ENCODE measurements around the gene ESPNL.

Gene ESPNL

DNA sequence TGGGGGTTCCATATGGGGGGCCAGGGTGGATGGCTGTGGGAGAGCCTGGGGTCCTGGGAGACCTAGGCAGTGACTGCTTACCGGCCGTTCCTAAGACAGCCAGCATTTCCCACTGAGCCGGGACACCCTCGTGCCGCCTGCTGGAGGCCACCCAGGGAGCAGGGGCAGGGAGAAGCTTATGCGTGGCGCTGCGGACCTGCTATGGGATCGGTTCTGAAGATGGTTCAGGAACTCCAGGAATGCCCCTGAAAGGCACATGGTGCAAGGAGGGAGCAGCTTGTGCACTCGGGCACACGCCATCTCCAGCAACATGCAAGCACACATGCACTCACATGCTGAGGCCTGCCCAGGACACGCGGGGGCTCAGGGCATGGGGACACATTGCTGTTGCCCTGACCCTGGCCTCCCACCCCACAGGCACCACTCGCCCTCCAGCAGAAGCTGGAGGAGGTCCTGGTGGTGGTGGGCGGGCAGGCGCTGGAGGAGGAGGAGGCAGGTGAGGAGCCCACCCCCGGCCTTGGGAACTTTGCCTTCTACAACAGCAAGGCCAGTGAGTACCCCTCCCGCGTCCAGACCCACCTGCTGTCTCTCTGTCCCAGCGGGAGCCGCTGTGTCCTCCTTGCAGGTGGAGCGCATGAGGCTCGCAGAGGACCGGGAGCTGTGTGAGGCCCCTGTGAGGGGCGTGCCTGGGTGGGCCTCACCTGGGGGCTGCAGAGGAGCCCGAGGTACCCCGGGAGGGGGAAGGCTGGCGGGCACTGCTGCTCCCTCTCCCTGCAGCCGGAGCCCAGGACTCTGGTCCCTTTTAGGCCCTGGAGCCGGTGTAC, 42.5 kb downstream of the ESPNL start:
- H3K4ac ChIP-seq (ENCODE audit: low read depth, low read length) = no peak overlapping the region
- no peaks in the 10 kb centered on the region for H3K79me2 ChIP-seq (ENCODE audit: control insufficient read depth, insufficient read depth, low read length, poor library complexity)
- no peaks in the 10 kb centered on the region for H3K79me1 ChIP-seq (ENCODE audit: low read length)
- H3K9ac ChIP-seq (ENCODE audit: low read length) = no peak overlapping the region
- no peak overlapping the region for H2AFZ ChIP-seq (ENCODE audit: insufficient read depth, low read length, poor library complexity)
- peaks cover 14% of the 10 kb centered on the region in 2 experiments for H3K4me1 ChIP-seq (ENCODE audit: control insufficient read depth in 1 of 2, insufficient read depth in 2 of 2, low read length in 2 of 2)
- H3K4me2 ChIP-seq (ENCODE audit: low read length) = no peak overlapping the region
- H4K8ac ChIP-seq (ENCODE audit: low read depth, low read length) = no peak overlapping the region
- no peak overlapping the region for H2BK12ac ChIP-seq (ENCODE audit: low read length)
- H4K12ac ChIP-seq (ENCODE audit: low read depth, low read length) = no peak overlapping the region
- H3K14ac ChIP-seq (ENCODE audit: low read length) = no peak overlapping the region
- no peak overlapping the region for H3K4me3 ChIP-seq (ENCODE audit: low read depth, low read length)
- H2BK120ac ChIP-seq (ENCODE audit: insufficient read depth, low read length, poor library complexity) = no peak overlapping the region
- H3K18ac ChIP-seq (ENCODE audit: low read length) = no peak overlapping the region
- no peak overlapping the region for H3K23ac ChIP-seq (ENCODE audit: low read length)
- no peaks in the 10 kb centered on the region for H3K27me3 ChIP-seq (ENCODE audit: insufficient read depth, low read length)
- no peak overlapping the region for H3K27ac ChIP-seq (ENCODE audit: low read depth, low read length)
- H3K36me3 ChIP-seq (ENCODE audit: control insufficient read depth in 1 of 2, insufficient read depth in 2 of 2, low read length in 2 of 2) = no peaks in the 10 kb centered on the region
- no peaks in the 10 kb centered on the region for H3K9me3 ChIP-seq (ENCODE audit: insufficient read depth, low read depth, low read length)
- DNase-seq = no peak
- no peak overlapping the region for H2BK5ac ChIP-seq (ENCODE audit: low read depth, low read length, poor library complexity)
- H2AK5ac ChIP-seq (ENCODE audit: low read length) = no peak overlapping the region
- no peak overlapping the region for H4K91ac ChIP-seq (ENCODE audit: low read depth, low read length)
- no CpG with 5 or more reads among the region's 30 CpGs for WGBS (ENCODE audit: extremely low coverage, insufficient coverage, insufficient read length)

DNA sequence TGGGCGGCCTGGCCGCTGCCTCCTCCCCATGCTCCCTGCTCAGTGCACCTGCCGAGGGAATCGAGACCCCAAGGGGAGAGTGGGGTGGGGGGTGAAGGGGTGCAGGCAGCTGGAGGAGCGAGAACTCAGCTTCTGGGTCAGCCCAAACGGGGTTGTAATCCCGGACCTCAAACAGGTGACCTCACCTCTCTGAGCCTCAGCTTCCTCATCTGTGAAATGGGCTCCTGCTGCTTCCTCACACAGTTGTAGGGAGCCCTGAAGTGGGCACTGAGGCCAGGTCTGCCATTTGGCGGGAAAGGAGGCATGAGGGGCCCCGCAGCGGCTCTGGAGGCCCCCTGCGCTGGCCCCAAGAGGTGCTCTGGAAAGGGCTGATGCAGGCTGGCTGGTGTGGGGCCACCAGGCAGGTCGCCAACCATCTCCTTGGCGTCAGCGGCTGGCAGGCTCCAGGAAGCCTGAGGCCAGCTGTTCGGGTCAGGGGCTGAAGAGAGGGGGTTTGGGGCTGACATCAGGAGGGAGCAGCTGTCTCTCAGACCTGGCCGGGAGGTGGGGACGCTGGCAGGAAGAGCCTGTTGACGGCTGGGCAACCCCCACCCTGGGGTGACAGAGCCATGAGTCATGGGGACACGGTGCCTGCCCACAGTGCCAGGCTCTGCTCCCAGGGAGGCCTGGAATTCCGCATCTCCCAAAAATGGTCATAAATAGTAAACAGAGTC, 43.3 kb downstream of the ESPNL start:
- Histone ChIP-seq H3K36me3 (ENCODE audit: control insufficient read depth in 1 of 2, insufficient read depth in 2 of 2, low read length in 2 of 2) (no peaks in the 10 kb centered on the region), H2BK5ac (ENCODE audit: low read depth, low read length, poor library complexity) (no peak overlapping the region), H3K79me2 (ENCODE audit: control insufficient read depth, insufficient read depth, low read length, poor library complexity) (no peaks in the 10 kb centered on the region), H3K4me3 (ENCODE audit: low read depth, low read length) (no peak overlapping the region), H4K12ac (ENCODE audit: low read depth, low read length) (no peak overlapping the region), H3K9ac (ENCODE audit: low read length) (no peak overlapping the region), H3K14ac (ENCODE audit: low read length) (no peak overlapping the region), H2AFZ (ENCODE audit: insufficient read depth, low read length, poor library complexity) (no peak overlapping the region), H3K18ac (ENCODE audit: low read length) (no peak overlapping the region), H3K9me3 (ENCODE audit: insufficient read depth, low read depth, low read length) (no peaks in the 10 kb centered on the region), H3K27ac (ENCODE audit: low read depth, low read length) (no peak overlapping the region), H3K4me2 (ENCODE audit: low read length) (no peak overlapping the region), H4K91ac (ENCODE audit: low read depth, low read length) (no peak overlapping the region), H2AK5ac (ENCODE audit: low read length) (no peak overlapping the region), H2BK12ac (ENCODE audit: low read length) (no peak overlapping the region), H2BK120ac (ENCODE audit: insufficient read depth, low read length, poor library complexity) (no peak overlapping the region), H3K4ac (ENCODE audit: low read depth, low read length) (no peak overlapping the region), H3K79me1 (ENCODE audit: low read length) (no peaks in the 10 kb centered on the region), H3K23ac (ENCODE audit: low read length) (no peak overlapping the region), H4K8ac (ENCODE audit: low read depth, low read length) (no peak overlapping the region), H3K4me1 (ENCODE audit: control insufficient read depth in 1 of 2, insufficient read depth in 2 of 2, low read length in 2 of 2) (peaks cover 10 to 11% of the 10 kb centered on the region in 2 experiments), H3K27me3 (ENCODE audit: insufficient read depth, low read length) (no peaks in the 10 kb centered on the region)
- DNase-seq = no peak
- no CpG with 5 or more reads among the region's 20 CpGs for WGBS (ENCODE audit: extremely low coverage, insufficient coverage, insufficient read length)

DNA sequence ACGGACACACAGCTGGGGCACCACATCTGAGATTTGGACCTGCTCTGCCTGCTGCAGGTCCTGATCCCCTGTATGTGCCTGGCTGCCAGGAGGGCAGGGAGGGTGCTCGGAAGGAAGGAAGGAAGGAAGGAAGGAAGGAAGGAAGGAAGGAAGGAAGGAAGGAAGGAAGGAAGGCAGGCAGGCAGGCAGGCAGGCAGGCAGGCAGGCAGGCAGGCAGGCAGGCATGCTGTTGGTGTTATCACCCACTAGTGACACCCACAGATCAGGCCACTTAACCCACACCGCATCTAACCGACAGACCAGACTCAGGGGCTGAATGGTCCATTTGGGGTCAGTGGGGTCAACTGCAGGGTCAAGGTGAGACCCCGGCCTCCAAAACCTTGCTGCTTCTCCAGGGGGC, 44.1 kb downstream of the ESPNL start:
- Histone ChIP-seq H2AFZ (ENCODE audit: insufficient read depth, low read length, poor library complexity) (no peak overlapping the region), H3K4me2 (ENCODE audit: low read length) (no peak overlapping the region), H2BK5ac (ENCODE audit: low read depth, low read length, poor library complexity) (no peak overlapping the region), H3K9ac (ENCODE audit: low read length) (no peak overlapping the region), H4K91ac (ENCODE audit: low read depth, low read length) (no peak overlapping the region), H4K8ac (ENCODE audit: low read depth, low read length) (no peak overlapping the region), H3K4me3 (ENCODE audit: low read depth, low read length) (no peak overlapping the region), H2BK12ac (ENCODE audit: low read length) (no peak overlapping the region), H3K27ac (ENCODE audit: low read depth, low read length) (no peak overlapping the region), H3K36me3 (ENCODE audit: control insufficient read depth in 1 of 2, insufficient read depth in 2 of 2, low read length in 2 of 2) (no peaks in the 10 kb centered on the region), H3K4ac (ENCODE audit: low read depth, low read length) (no peak overlapping the region), H3K79me2 (ENCODE audit: control insufficient read depth, insufficient read depth, low read length, poor library complexity) (no peaks in the 10 kb centered on the region), H3K14ac (ENCODE audit: low read length) (no peak overlapping the region), H3K27me3 (ENCODE audit: insufficient read depth, low read length) (no peaks in the 10 kb centered on the region), H3K4me1 (ENCODE audit: control insufficient read depth in 1 of 2, insufficient read depth in 2 of 2, low read length in 2 of 2) (peaks cover under 1 to 3% of the 10 kb centered on the region in 2 experiments), H3K18ac (ENCODE audit: low read length) (no peak overlapping the region), H2AK5ac (ENCODE audit: low read length) (no peak overlapping the region), H3K79me1 (ENCODE audit: low read length) (no peaks in the 10 kb centered on the region), H3K9me3 (ENCODE audit: insufficient read depth, low read depth, low read length) (no peaks in the 10 kb centered on the region), H3K23ac (ENCODE audit: low read length) (no peak overlapping the region), H2BK120ac (ENCODE audit: insufficient read depth, low read length, poor library complexity) (no peak overlapping the region), H4K12ac (ENCODE audit: low read depth, low read length) (no peak overlapping the region)
- no CpG with 5 or more reads among the region's 5 CpGs for WGBS (ENCODE audit: extremely low coverage, insufficient coverage, insufficient read length)
- DNase-seq = no peak

DNA sequence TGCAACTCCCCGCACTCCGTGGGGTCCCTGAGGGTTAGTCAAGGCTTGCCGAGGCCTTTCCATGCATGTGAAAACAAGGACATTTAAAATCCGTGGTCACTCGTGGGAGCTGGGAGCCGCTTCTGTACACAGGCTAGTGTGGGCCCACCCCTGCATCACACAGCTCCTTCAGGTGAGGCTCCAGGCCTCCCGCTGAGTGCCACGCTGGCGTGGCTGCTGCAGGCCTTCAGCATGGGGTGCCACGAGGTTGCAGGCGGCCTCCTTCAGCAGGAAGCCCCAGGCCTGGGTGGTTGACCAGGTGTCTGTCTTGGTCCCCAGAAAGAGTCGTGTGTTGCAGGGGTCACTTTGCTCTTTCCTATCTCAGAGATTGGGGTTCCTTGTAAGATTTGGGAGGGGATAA, 44.9 kb downstream of the ESPNL start:
- Histone ChIP-seq H3K9me3 (ENCODE audit: insufficient read depth, low read depth, low read length) (no peaks in the 10 kb centered on the region), H3K27ac (ENCODE audit: low read depth, low read length) (no peak overlapping the region), H2BK12ac (ENCODE audit: low read length) (no peak overlapping the region), H3K14ac (ENCODE audit: low read length) (no peak overlapping the region), H2AK5ac (ENCODE audit: low read length) (no peak overlapping the region), H3K79me1 (ENCODE audit: low read length) (no peaks in the 10 kb centered on the region), H4K12ac (ENCODE audit: low read depth, low read length) (no peak overlapping the region), H4K8ac (ENCODE audit: low read depth, low read length) (no peak overlapping the region), H3K4me2 (ENCODE audit: low read length) (no peak overlapping the region), H3K23ac (ENCODE audit: low read length) (no peak overlapping the region), H3K4me3 (ENCODE audit: low read depth, low read length) (no peak overlapping the region), H3K4me1 (ENCODE audit: control insufficient read depth in 1 of 2, insufficient read depth in 2 of 2, low read length in 2 of 2) (no peaks in the 10 kb centered on the region), H2BK120ac (ENCODE audit: insufficient read depth, low read length, poor library complexity) (no peak overlapping the region), H3K9ac (ENCODE audit: low read length) (no peak overlapping the region), H2BK5ac (ENCODE audit: low read depth, low read length, poor library complexity) (no peak overlapping the region), H2AFZ (ENCODE audit: insufficient read depth, low read length, poor library complexity) (no peak overlapping the region), H3K27me3 (ENCODE audit: insufficient read depth, low read length) (no peaks in the 10 kb centered on the region), H3K36me3 (ENCODE audit: control insufficient read depth in 1 of 2, insufficient read depth in 2 of 2, low read length in 2 of 2) (no peaks in the 10 kb centered on the region), H4K91ac (ENCODE audit: low read depth, low read length) (no peak overlapping the region), H3K4ac (ENCODE audit: low read depth, low read length) (no peak overlapping the region), H3K18ac (ENCODE audit: low read length) (no peak overlapping the region), H3K79me2 (ENCODE audit: control insufficient read depth, insufficient read depth, low read length, poor library complexity) (no peaks in the 10 kb centered on the region)
- no CpG with 5 or more reads among the region's 12 CpGs for WGBS (ENCODE audit: extremely low coverage, insufficient coverage, insufficient read length)
- DNase-seq = no peak

Data from trophoblast cell (in vitro differentiated cells and primary cell).